NT2/D1 (cell line): ENCODE results near the gene MAEL.

ENCODE experiments used
- YY1 ChIP-seq: IDR thresholded peaks from 2 replicates; pipeline ENCODE4 v1.6.1; 2011; ENCODE audit not compliant: insufficient read length, insufficient read depth
- ZNF274 ChIP-seq: IDR thresholded peaks from 2 replicates; pipeline ENCODE4 v1.6.1; 2011; ENCODE audit warnings: mild to moderate bottlenecking, low read depth, low read length

- TF ChIP-seq YY1 = no peak
- TF ChIP-seq ZNF274 = no peak
These were observed 66.0 kb downstream of the MAEL start for GRCh38 chr1:167054946-167055630.
